PC-9 (cell line): ENCODE data around the gene ITPKB. TPM values are rescaled to one million over a fixed set of nuclear protein-coding genes. Genes with fewer than 3 reads are reported as not detected.
"Not testable (repeated sequence)": the region's sequence is repeated elsewhere in the genome, so short reads cannot be mapped to it uniquely, and the experiment has no call there.

Experiments used
- BruUV-seq: library from RNA; stranded (reverse); fragments of 400-500 nt; replicated peaks from 2 replicates; lab custom pipeline; 2021; lab: Mats Ljungman, UMichigan
- CTCF ChIA-PET: fragments of 300-600 bp; sonication (Branson Sonifier 250); formaldehyde crosslinking; loops from one replicate; lab custom pipeline; 2022; ENCODE audit warnings: antibody characterized with exemption; lab: Charles Lee
- POLR2A ChIA-PET: fragments of 300-600 bp; sonication (Branson Sonifier 250); formaldehyde crosslinking; loops from one replicate; lab custom pipeline; 2022; ENCODE audit warnings: antibody characterized with exemption; ENCODE audit not compliant: unreplicated experiment; lab: Charles Lee
- DNase-seq, 2 experiments: peaks; one replicate each; pipeline versions ENCODE4 v3.0.0 to v3.0.0-alpha.2; 2015 to 2022; ENCODE audit warnings: mixed read lengths in 1 of 2
- H2AFZ ChIP-seq: fragments of 200-600 bp; sonication (generic); 2 replicates; pipeline ENCODE4 v1.8.1; 2017; ENCODE audit warnings: antibody characterized with exemption
- H3F3A ChIP-seq: fragments of 200-600 bp; sonication (generic); 2 replicates; pipeline ENCODE4 v1.8.1; 2017; ENCODE audit warnings: antibody characterized with exemption, mild to moderate bottlenecking, low read depth; ENCODE audit not compliant: insufficient read depth
- H3K27ac ChIP-seq: fragments of 200-600 bp; sonication (generic); 2 replicates; pipeline ENCODE4 v1.6.1; 2016; ENCODE audit warnings: mixed run types
- H3K27me3 ChIP-seq: fragments of 200-600 bp; sonication (generic); 2 replicates; pipeline ENCODE4 v1.6.1; 2016; ENCODE audit warnings: low read depth, mixed run types; ENCODE audit not compliant: insufficient read depth
- H3K36me3 ChIP-seq: fragments of 200-600 bp; sonication (generic); 2 replicates; pipeline ENCODE4 v1.6.1; 2016; ENCODE audit warnings: low read depth, mixed run types
- H3K4me1 ChIP-seq: fragments of 200-600 bp; sonication (generic); replicated peaks from 2 replicates; pipeline ENCODE4 v1.6.1; 2016; ENCODE audit warnings: mixed run types; ENCODE audit not compliant: insufficient read depth
- H3K4me2 ChIP-seq: fragments of 200-600 bp; sonication (generic); 2 replicates; pipeline ENCODE4 v1.6.1; 2017; ENCODE audit warnings: mixed run types
- H3K4me3 ChIP-seq: fragments of 200-600 bp; sonication (generic); 2 replicates; pipeline ENCODE4 v1.6.1; 2016; ENCODE audit warnings: mixed run types
- H3K79me2 ChIP-seq: fragments of 200-600 bp; sonication (generic); 2 replicates; pipeline ENCODE4 v1.6.1; 2017; ENCODE audit warnings: low read depth, mixed run types
- H3K9me2 ChIP-seq: fragments of 200-600 bp; sonication (generic); 2 replicates; pipeline ENCODE4 v1.8.1; 2017; ENCODE audit warnings: mild to moderate bottlenecking; ENCODE audit not compliant: insufficient read depth
- H3K9me3 ChIP-seq: fragments of 200-600 bp; sonication (generic); 2 replicates; pipeline ENCODE4 v1.8.1; 2016; ENCODE audit warnings: low read depth; ENCODE audit not compliant: insufficient read depth
- H4K20me1 ChIP-seq: fragments of 200-600 bp; sonication (generic); 2 replicates; pipeline ENCODE4 v1.8.1; 2017; ENCODE audit not compliant: insufficient read depth
- CTCF ChIP-seq: fragments of 200-600 bp; sonication (generic); conservative IDR thresholded peaks from 2 replicates; pipeline ENCODE4 v1.6.1; 2017; ENCODE audit warnings: mixed run types, antibody characterized with exemption, mild to moderate bottlenecking, moderate library complexity
- EZH2 ChIP-seq: fragments of 200-600 bp; sonication (generic); IDR thresholded peaks from 2 replicates; pipeline ENCODE4 v1.8.0; 2017; ENCODE audit warnings: antibody characterized with exemption, low read depth
- intact Hi-C: fragments of 100-400 bp; cut with micrococcal nuclease; formaldehyde crosslinking; loops from one replicate; pipeline ENCODE4 v1.10.0; 2022; ENCODE audit not compliant: unreplicated experiment
- total RNA-seq: library from RNA; stranded (reverse); gene quantifications from 2 replicates; pipeline ENCODE4 v1.2.3, GENCODE V29; 2021

The ITPKB gene
- total RNA-seq, 1 experiment from 2014 or later, result 13.4 TPM

DNA sequence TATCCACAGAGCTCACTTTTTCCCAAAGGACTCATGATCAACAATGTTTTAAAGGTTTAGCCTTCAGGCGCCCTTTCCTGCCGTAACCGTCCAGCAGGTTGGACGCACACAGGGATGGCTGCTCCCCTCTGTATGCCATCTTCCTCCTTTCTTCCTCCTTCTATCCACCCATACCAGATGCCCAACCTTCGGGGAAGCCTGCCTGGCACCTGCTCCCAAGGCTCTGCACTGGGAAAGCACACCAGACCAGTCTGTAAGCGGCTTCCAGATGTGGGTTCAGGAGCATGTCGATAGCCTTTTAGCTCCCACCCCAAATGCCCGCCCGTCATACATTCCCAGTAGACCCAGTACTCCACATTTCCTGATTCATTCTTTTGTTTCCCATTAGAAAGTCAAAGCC is 137.6 kb downstream of the ITPKB start:
- Histone ChIP-seq H3K4me2 (no peak overlapping the region), H3K4me3 (no peak overlapping the region), H3K4me1 (no peaks in the 10 kb centered on the region), H3K9me2 (no peaks in the 10 kb centered on the region), H3F3A (no peaks in the 10 kb centered on the region), H2AFZ (no peak overlapping the region), H3K27me3 (peaks cover 68% of the 10 kb centered on the region), H3K36me3 (no peaks in the 10 kb centered on the region), H3K9me3 (no peaks in the 10 kb centered on the region), H3K79me2 (no peaks in the 10 kb centered on the region), H3K27ac (no peak overlapping the region), H4K20me1 (no peaks in the 10 kb centered on the region)
- no TSS peak for BruUV-seq
- ChIA-PET CTCF (no interaction called here), POLR2A (no interaction called here)
- TF ChIP-seq EZH2, result no peak
- intact Hi-C loops, result no loop called here
- DNase-seq, result no peak

DNA sequence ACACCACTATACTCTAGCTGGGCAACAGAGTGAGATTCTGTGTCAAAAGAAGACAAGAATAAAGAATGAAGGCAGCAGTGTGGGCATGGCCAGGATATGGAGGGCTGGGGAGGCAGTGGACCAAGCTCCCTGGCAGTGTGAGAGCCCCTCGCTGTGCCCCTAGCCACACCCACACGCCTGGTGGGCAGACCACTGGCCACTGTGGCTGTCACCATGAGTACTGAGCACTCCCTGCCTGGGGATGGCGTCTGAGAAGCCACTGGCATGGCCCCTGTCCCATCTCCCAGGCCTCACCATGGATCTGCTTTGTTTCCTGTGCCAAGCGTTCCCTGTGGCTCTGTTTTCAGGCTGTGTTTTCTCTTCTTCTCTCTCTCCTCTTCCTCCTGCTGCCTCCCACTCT is 138.8 kb downstream of the ITPKB start:
- no peak overlapping the region for H2AFZ ChIP-seq
- intact Hi-C loops, result no loop called here
- H3K9me3 ChIP-seq, result no peaks in the 10 kb centered on the region
- ChIA-PET CTCF (no interaction called here), POLR2A (no interaction called here)
- TF ChIP-seq EZH2 (no peak), CTCF (no peak)
- H4K20me1 ChIP-seq, result no peaks in the 10 kb centered on the region
- no peaks in the 10 kb centered on the region for H3K79me2 ChIP-seq
- H3K27me3 ChIP-seq, result peaks cover 76% of the 10 kb centered on the region
- no peak overlapping the region for H3K27ac ChIP-seq
- no TSS peak for BruUV-seq
- no peaks in the 10 kb centered on the region for H3K9me2 ChIP-seq
- H3K4me1 ChIP-seq, result no peaks in the 10 kb centered on the region
- no peak overlapping the region for H3K4me3 ChIP-seq
- no peaks in the 10 kb centered on the region for H3F3A ChIP-seq
- DNase-seq, result no peak
- no peak overlapping the region for H3K4me2 ChIP-seq
- no peaks in the 10 kb centered on the region for H3K36me3 ChIP-seq

DNA sequence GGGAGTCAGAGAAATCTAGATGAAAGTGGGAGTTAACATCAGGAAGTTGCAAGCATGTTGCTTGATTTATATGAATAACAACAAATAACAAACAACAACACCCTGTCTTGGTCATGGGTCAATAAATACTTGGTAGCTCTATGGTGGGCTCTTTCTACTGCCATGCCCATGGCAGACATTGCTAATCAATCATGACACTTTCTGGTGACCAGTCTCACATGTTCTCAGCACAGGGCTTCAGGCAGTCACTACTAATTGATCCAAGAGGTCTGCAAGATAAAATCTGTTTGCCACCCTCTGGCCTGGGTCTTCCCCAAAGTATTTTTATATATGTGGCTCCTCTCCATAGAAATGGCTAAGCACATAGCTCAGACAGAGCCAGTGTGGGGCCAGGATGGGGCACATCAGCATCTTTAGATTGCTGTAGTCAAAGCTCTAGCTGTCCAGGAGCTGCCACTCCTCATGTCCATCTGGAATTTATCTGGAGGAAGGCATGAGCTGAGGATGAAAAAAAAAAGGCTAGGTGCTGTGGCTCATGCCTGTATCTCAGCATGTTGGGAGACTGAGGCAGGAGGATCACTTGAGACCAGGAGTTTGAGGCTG is 139.3 kb downstream of the ITPKB start:
- no TSS peak for BruUV-seq
- CTCF ChIA-PET, result no interaction called here
- intact Hi-C loops, result no loop called here

DNA sequence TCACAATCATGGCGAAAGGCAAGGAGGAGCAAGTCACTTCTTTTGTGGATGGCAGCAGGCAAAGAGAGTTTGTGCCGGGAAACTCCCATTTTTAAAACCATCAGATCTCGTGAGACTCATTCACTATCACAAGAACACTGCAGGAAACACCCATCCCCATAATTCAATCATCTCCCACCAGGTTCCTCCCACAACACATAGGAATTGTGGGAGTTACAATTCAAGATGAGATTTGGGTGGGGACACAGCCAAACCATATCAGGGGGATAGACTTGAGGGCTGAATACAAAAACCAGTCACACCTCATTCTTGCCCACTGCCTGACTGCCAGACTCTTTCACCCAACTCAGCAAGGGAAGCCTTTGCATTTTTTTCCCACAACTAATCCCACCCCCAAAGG is 140.1 kb downstream of the ITPKB start:
- H3K27me3 ChIP-seq, result peaks cover 75% of the 10 kb centered on the region
- CTCF ChIA-PET, DNase-seq, H3F3A ChIP-seq, H3K27ac ChIP-seq, H3K9me2 ChIP-seq, H3K9me3 ChIP-seq, POLR2A ChIA-PET, H3K79me2 ChIP-seq, H3K36me3 ChIP-seq, H2AFZ ChIP-seq, H3K4me1 ChIP-seq, BruUV-seq, H3K4me3 ChIP-seq, intact Hi-C loops, H3K4me2 ChIP-seq, H4K20me1 ChIP-seq: not testable (repeated sequence)

More for the DNA sequence above, 139.3 kb downstream of the ITPKB start:
- Histone ChIP-seq H3F3A (no peaks in the 10 kb centered on the region), H3K27ac (no peak overlapping the region), H3K4me2 (no peak overlapping the region), H3K9me3 (no peaks in the 10 kb centered on the region), H3K79me2 (no peaks in the 10 kb centered on the region), H3K36me3 (no peaks in the 10 kb centered on the region), H3K27me3 (peaks cover 76% of the 10 kb centered on the region), H3K4me3 (no peak overlapping the region), H3K4me1 (no peaks in the 10 kb centered on the region), H3K9me2 (no peaks in the 10 kb centered on the region), H4K20me1 (no peaks in the 10 kb centered on the region), H2AFZ (no peak overlapping the region)
- DNase-seq, result no peak
- TF ChIP-seq CTCF (no peak), EZH2 (no peak)
- POLR2A ChIA-PET, result no interaction called here
